ENCODE data around the gene PHC3. TPM values are rescaled to one million over a fixed set of nuclear protein-coding genes. Genes with fewer than 3 reads are reported as not detected.

The PHC3 gene
- total and polyA plus RNA-seq, 8 donors = 4.7 to 253 (median 92.5) TPM

- DNase-seq = peak; percentile 68 to 82
Measured at GRCh38 chr3:170038434-170039110, 143.0 kb downstream of the PHC3 start.

More at GRCh38 chr3:170038434-170039110, 143.0 kb downstream of the PHC3 start:
- peak overlapping the region; percentile 57 to 75 (median 64) for H3K4me3 ChIP-seq
- H3K9me3 ChIP-seq = no peaks in the 10 kb centered on the region
- peaks cover 11 to 44% (median 41%) of the 10 kb centered on the region in 4 donors for H3K4me1 ChIP-seq
- WGBS, 5 donors = 2 to 6% (median 3%) methylated on average over 40 to 51 of the region's 51 CpGs
- peaks cover 0 to 31% (median 6%) of the 10 kb centered on the region in 3 donors for H3K27me3 ChIP-seq
- intact Hi-C loops (cut with DNase I; ENCODE audit: low total_unique reads) = no loop called here
- no peak for TF ChIP-seq EP300 (IDR thresholded peaks at IDR 0.05)
- TF ChIP-seq CTCF (IDR thresholded peaks at IDR 0.05) = peak in 3 of 7 experiments; percentile 35 to 53 (median 39)
- no peaks in the 10 kb centered on the region for H3K36me3 ChIP-seq
- H3K27ac ChIP-seq = peak overlapping the region; percentile 78 to 92 (median 90)

Small RNA genes lying within 50 kb of the gene (small RNA-seq; reads per million reads assigned to genes)
- gene RNU4-38P (0 reads per million in 4 donors), gene RNU6-315P (0 reads per million in 4 donors)

Other genes with a start within 250 kb of the PHC3 start
- 10 to 100 TPM; 12.1 to 79.9 (median 45.5) TPM for gene SEC62, start 214.9 kb downstream of the PHC3 start, total RNA-seq
- 100 to 1,000 TPM in 1 of 3 donors, 10 to 100 TPM in 2; 38.1 to 239 (median 80.2) TPM for gene SEC62, start 214.9 kb downstream of the PHC3 start, polyA plus RNA-seq
- gene GPR160, start 143.7 kb downstream of the PHC3 start, total RNA-seq = 10 to 100 TPM in 4 of 5 donors, under 1 TPM in 1; 0.58 to 70.1 (median 52.4) TPM
- 10 to 100 TPM; 16.5 to 68.4 (median 43.8) TPM for gene GPR160, start 143.7 kb downstream of the PHC3 start, polyA plus RNA-seq
- 100 to 1,000 TPM in 1 of 5 donors, 10 to 100 TPM in 4; 17.9 to 141 (median 39.7) TPM for gene PRKCI, start 40.7 kb upstream of the PHC3 start, total RNA-seq
- 10 to 100 TPM; 15.5 to 51.2 (median 17.6) TPM for gene PRKCI, start 40.7 kb upstream of the PHC3 start, polyA plus RNA-seq
- 100 to 1,000 TPM in 1 of 5 donors, 10 to 100 TPM in 4; 33.6 to 107 (median 51.8) TPM for gene SKIL, start 176.0 kb upstream of the PHC3 start, total RNA-seq
- 10 to 100 TPM in 1 of 3 donors, 1 to 10 TPM in 2; 6.3 to 12.8 (median 9.8) TPM for gene SKIL, start 176.0 kb upstream of the PHC3 start, polyA plus RNA-seq
- gene CLDN11, start 237.1 kb upstream of the PHC3 start, total RNA-seq = 10 to 100 TPM in 2 of 5 donors, 1 to 10 TPM in 1, not detected in 2; 7.0 to 13.0 (median 11.9) TPM
- gene CLDN11, start 237.1 kb upstream of the PHC3 start, polyA plus RNA-seq = 1 to 10 TPM in 2 of 3 donors, under 1 TPM in 1; 1.00 to 1.7 (median 1.3) TPM